AG04450 (cell line): ENCODE measurements around the gene HOMER1. TPM values are rescaled to one million over a fixed set of nuclear protein-coding genes. Genes with fewer than 3 reads are reported as not detected.

ENCODE experiments used
- CTCF ChIA-PET: fragments of 300-600, 350-600 bp; formaldehyde crosslinking; extraction: SDS; loops from one replicate; lab custom pipeline; 2022; ENCODE audit warnings: antibody characterized with exemption, inconsistent platforms; lab: Charles Lee
- POLR2A ChIA-PET: fragments of 350-600 bp; formaldehyde crosslinking; extraction: SDS; loops from one replicate; lab custom pipeline; 2021; ENCODE audit warnings: antibody characterized with exemption, inconsistent platforms; lab: Yijun Ruan, JAX
- DNase-seq: peaks from one replicate; pipeline ENCODE4 v3.0.0-alpha.2; 2011; ENCODE audit warnings: low read depth, low spot score
- H3K27ac ChIP-seq: one replicate; pipeline ENCODE4 v1.5.1; 2012; ENCODE audit warnings: low read depth, low read length, control low read depth
- H3K27me3 ChIP-seq: one replicate; pipeline ENCODE4 v1.6.0; 2012; ENCODE audit warnings: low read length; ENCODE audit not compliant: control insufficient read depth, insufficient read depth
- H3K4me3 ChIP-seq: 2 replicates; pipeline ENCODE4 v1.5.1; 2011; ENCODE audit warnings: mild to moderate bottlenecking, low read depth, low read length, control low read depth
- H3K9me3 ChIP-seq: 2 replicates; pipeline ENCODE4 v1.5.1; 2012; ENCODE audit warnings: low read length; ENCODE audit not compliant: control insufficient read depth, insufficient read depth
- polyA plus RNA-seq: library from polyadenylated mRNA; depleted of rRNA; stranded (reverse); fragments of >200 nt; gene quantifications from 2 replicates; pipeline ENCODE4 v1.2.3, GENCODE V29; 2011
- TF ChIP-seq, protein P1 (sequence below): IDR thresholded peaks from 2 replicates; pipeline ENCODE4 v1.5.1; 2011; ENCODE audit warnings: low read depth, low read length, control low read depth, inconsistent platforms

Gene HOMER1
- polyA plus RNA-seq, 1 experiment, result 5.1 TPM

DNA sequence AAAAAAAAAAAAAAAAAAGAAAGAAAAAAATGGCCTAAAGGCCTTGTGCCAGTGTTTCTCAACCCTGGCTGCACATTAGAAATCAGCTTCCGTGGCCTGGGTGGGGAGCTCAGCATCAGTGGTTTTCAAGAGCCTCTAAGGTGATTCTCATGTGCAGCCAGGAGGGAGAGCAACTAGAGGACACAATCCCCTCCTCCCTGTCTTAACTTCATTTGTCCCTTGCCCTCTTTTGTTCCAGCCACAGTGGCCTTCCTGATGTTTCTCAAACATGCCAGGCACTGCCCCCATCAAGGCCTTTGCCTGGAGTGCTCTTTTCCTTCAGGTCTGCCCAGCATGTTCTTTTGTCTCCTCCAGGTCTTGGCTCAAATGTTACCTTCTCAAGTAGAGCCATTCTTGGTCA lies 42.4 kb downstream of the HOMER1 start:
- Histone ChIP-seq H3K4me3 (no peak overlapping the region), H3K27me3 (no peaks in the 10 kb centered on the region), H3K9me3 (no peaks in the 10 kb centered on the region), H3K27ac (no peak overlapping the region)
- ChIA-PET POLR2A (no interaction called here), CTCF (interaction anchor here (0.9 to 1.7 kb wide), 3 partner anchors 217 to 451 kb away, joined by 4 to 9 read pairs (median 5); no protein-coding TSS in a partner anchor)
- TF ChIP-seq, protein P1, sequence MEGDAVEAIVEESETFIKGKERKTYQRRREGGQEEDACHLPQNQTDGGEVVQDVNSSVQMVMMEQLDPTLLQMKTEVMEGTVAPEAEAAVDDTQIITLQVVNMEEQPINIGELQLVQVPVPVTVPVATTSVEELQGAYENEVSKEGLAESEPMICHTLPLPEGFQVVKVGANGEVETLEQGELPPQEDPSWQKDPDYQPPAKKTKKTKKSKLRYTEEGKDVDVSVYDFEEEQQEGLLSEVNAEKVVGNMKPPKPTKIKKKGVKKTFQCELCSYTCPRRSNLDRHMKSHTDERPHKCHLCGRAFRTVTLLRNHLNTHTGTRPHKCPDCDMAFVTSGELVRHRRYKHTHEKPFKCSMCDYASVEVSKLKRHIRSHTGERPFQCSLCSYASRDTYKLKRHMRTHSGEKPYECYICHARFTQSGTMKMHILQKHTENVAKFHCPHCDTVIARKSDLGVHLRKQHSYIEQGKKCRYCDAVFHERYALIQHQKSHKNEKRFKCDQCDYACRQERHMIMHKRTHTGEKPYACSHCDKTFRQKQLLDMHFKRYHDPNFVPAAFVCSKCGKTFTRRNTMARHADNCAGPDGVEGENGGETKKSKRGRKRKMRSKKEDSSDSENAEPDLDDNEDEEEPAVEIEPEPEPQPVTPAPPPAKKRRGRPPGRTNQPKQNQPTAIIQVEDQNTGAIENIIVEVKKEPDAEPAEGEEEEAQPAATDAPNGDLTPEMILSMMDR, result no peak
- DNase-seq, result no peak

DNA sequence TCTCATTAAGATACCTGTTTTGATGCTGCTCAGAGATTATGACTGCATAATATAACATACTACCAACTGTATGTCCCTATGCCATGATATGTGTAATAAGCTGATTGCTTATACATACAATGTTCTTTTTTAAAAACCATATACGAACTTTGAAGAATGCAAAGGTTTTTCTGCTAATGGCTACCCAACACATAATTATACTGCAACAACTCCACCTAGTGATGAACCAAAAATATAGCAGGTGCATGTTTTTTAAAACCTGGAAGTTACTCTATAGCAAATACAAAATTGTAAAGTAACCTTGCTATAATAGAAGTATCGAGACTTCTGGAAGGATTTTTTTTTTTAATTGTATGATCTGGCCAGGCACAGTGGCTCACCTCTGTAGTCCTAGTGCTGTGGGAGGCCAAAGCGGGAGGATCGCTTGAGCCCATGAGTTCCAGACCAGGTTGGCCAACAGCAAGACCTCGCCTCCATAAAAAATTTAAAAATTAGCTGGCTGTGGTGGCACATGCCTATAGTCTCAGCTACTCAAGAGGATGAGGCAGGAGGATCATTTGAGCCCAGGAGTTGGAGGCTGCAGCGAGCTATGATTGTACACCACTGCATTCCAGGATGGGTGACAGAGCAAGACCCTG lies 49.1 kb downstream of the HOMER1 start:
- Histone ChIP-seq H3K27me3 (no peaks in the 10 kb centered on the region), H3K9me3 (no peaks in the 10 kb centered on the region), H3K27ac (no peak overlapping the region), H3K4me3 (no peak overlapping the region)
- DNase-seq, result no peak
- TF ChIP-seq, protein P1, result peak; percentile 67
- POLR2A ChIA-PET, result no interaction called here
- CTCF ChIA-PET, result interaction anchor here (0.5 to 9.6 kb wide), 26 partner anchors 8 to 442 kb away, joined by 3 to 161 read pairs (median 4); no protein-coding TSS in a partner anchor

DNA sequence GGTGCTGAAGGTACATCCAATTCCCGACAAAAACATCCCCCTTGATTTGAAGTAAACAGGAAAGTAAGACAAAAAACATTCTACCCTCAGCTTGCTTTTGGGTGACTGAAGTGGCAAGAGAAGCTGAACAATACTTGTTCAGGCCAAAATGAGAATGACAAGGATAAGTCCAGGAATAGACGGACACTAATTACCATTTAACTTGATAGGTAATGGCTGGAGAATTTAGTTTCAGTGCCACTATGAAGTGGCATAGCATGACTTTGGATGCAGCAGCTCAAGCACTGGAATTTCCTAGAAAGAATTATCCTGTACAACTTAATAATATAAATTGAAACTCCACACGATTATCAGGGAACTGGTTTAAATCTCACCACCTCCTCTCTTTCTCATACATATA lies 49.7 kb downstream of the HOMER1 start:
- DNase-seq, result no peak
- POLR2A ChIA-PET, result no interaction called here
- H3K27me3 ChIP-seq, result no peaks in the 10 kb centered on the region
- H3K9me3 ChIP-seq, result no peaks in the 10 kb centered on the region
- CTCF ChIA-PET, result interaction anchor here (0.5 to 9.6 kb wide), 21 partner anchors 8 to 442 kb away, joined by 3 to 161 read pairs (median 4); no protein-coding TSS in a partner anchor
- TF ChIP-seq, protein P1, result no peak
- H3K4me3 ChIP-seq, result no peak overlapping the region
- H3K27ac ChIP-seq, result no peak overlapping the region

DNA sequence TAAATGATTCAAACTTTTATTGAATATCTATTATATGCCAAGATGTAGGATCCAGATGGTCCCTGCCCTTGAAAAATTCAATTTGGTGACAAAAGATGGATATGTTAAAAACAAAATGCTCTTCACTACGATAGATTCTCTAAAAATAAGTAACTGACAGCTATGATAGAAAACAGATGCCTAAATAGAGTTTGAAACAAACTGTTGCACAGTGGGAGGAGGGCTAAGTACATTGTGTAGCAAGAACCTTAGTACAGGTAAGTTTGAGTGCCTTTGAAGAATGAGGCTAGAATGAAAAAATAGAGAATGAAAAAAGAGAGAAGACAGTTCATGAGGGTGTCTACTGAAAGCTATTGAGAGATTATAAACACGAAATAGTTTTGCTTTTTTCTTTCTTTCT lies 54.3 kb downstream of the HOMER1 start:
- Histone ChIP-seq H3K27ac (no peak overlapping the region), H3K27me3 (no peaks in the 10 kb centered on the region), H3K4me3 (no peak overlapping the region), H3K9me3 (no peaks in the 10 kb centered on the region)
- DNase-seq, result no peak
- CTCF ChIA-PET, result interaction anchor here (1.5 to 9.6 kb wide), 2 partner anchors 203 to 326 kb away, joined by 6 to 161 read pairs; no protein-coding TSS in a partner anchor
- POLR2A ChIA-PET, result interaction anchor here (0.6 kb wide), 1 partner anchor 54 kb away, joined by 10 read pairs; the partner anchor contains the start of gene HOMER1
- TF ChIP-seq, protein P1, result no peak

DNA sequence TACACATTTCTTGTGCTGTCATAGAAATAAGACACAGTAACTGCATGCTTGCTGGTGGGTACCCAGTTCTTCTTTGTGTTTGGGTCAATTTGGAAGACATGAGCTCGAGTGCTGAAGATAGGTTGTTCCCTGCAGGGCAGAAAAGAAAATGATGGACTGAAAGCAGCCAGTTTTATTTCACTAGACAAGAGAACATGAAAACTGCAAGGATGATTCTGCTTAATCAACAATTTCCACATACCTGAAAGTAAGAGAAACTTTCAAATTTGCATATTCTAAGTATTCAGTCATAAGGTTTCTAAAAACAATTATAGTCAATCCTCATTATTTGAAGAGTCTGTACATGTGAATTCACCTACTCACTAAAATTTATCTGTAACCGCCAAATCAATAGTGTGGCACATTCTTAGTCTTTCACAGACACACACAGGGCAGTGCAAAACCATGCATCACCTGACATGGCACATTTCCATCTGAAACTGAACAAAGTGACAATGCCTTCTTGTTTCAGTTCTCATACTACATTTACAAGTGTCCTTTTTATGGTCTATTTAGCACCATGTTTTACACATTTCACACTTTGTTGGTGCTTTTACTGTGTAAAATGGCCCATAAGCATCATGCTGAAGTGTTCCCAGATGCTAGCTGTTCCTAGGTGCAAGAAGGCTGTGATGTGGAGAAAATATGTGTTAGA lies 56.9 kb downstream of the HOMER1 start:
- TF ChIP-seq, protein P1, result no peak
- POLR2A ChIA-PET, result no interaction called here
- CTCF ChIA-PET, result interaction anchor here (1.1 to 2.6 kb wide), 2 partner anchors 7 to 432 kb away, joined by 4 to 7 read pairs; no protein-coding TSS in a partner anchor

More for the DNA sequence above, 56.9 kb downstream of the HOMER1 start:
- H3K27me3 ChIP-seq, result no peaks in the 10 kb centered on the region
- H3K9me3 ChIP-seq, result no peaks in the 10 kb centered on the region
- H3K27ac ChIP-seq, result no peak overlapping the region
- no peak overlapping the region for H3K4me3 ChIP-seq
- no peak for DNase-seq
